K562 (cell line): Measurements from ENCODE around the gene C1orf50. TPM values are rescaled to one million over a fixed set of nuclear protein-coding genes. Genes with fewer than 3 reads are reported as not detected.

Source experiments
- ATAC-seq: fragments of 200-7000 bp; cut with Tn5 transposase; 3 replicates; pipeline ENCODE4 v1.9.1; 2020; ENCODE audit warnings: moderate library complexity
- BruUV-seq: library from RNA; stranded (reverse); fragments of 400-500 nt; replicated peaks from 2 replicates; lab custom pipeline; 2021; lab: Mats Ljungman, UMichigan
- CTCF ChIA-PET: fragments of 300-600 bp; formaldehyde crosslinking; extraction: SDS; loops from one replicate; lab custom pipeline; 2021; ENCODE audit warnings: low intra/inter-chr PET ratio; lab: Yijun Ruan, JAX
- POLR2A ChIA-PET: fragments of 300-600, 350-650 bp; sonication (Branson Sonifier 250); formaldehyde crosslinking; extraction: SDS; loops from one replicate; lab custom pipeline; 2021; ENCODE audit warnings: antibody characterized with exemption, inconsistent platforms; lab: Yijun Ruan, JAX
- DNase-seq, 4 experiments: peaks; one replicate each; pipeline versions ENCODE4 v3.0.0 to v3.0.0-alpha.2; 2011 to 2018; ENCODE audit warnings: low spot score in 3 of 4, mixed read lengths in 3 of 4; ENCODE audit errors: extremely low read depth in 1 of 4
- FAIRE-seq: peaks from 2 replicates; lab custom pipeline; 2011; peaks lifted over from hg19 to GRCh38; lab: Jason Lieb, UNC
- H2AFZ ChIP-seq: 2 replicates; pipeline ENCODE4 v1.6.0; 2011; ENCODE audit warnings: low read depth, low read length, control low read depth, inconsistent platforms
- H3K27ac ChIP-seq: fragments of 200-600 bp; 3 replicates; pipeline ENCODE4 v1.8.0; 2011; ENCODE audit warnings: low read depth, mild to moderate bottlenecking, control low read depth, inconsistent platforms, low read length, moderate library complexity, mixed read lengths; ENCODE audit errors: extremely low read depth
- H3K27me3 ChIP-seq, 2 experiments: fragments of 300-600 bp in 1 of 2; 2 replicates in 1 of 2; 3 replicates in 1 of 2; pipeline versions ENCODE4 v1.6.0 to v1.8.0; 2011; ENCODE audit warnings: inconsistent platforms in 2 of 2, low read length in 2 of 2, mild to moderate bottlenecking in 1 of 2, mixed read lengths in 1 of 2, moderate library complexity in 1 of 2; ENCODE audit not compliant: control insufficient read depth in 2 of 2, insufficient read depth in 2 of 2
- H3K36me3 ChIP-seq: fragments of 300-600 bp; 3 replicates; pipeline ENCODE4 v1.8.0; 2011; ENCODE audit warnings: mild to moderate bottlenecking, low read length, inconsistent platforms; ENCODE audit not compliant: control insufficient read depth, insufficient read depth
- H3K4me1 ChIP-seq, 2 experiments: fragments of 200-600 bp in 1 of 2; replicated peaks in 1 of 2; 2 replicates in 1 of 2; 3 replicates in 1 of 2; pipeline versions ENCODE4 v1.5.1 to v1.8.0; 2011; ENCODE audit warnings: inconsistent platforms in 2 of 2, low read length in 2 of 2, mild to moderate bottlenecking in 1 of 2, mixed read lengths in 1 of 2, moderate library complexity in 1 of 2; ENCODE audit not compliant: control insufficient read depth in 2 of 2, insufficient read depth in 2 of 2
- H3K4me2 ChIP-seq: 2 replicates; pipeline ENCODE4 v1.6.1; 2011; ENCODE audit warnings: low read length, control low read depth, inconsistent platforms, mixed read lengths; ENCODE audit not compliant: insufficient read depth
- H3K4me3 ChIP-seq: fragments of 200-600 bp; sonication (generic), shearing (Covaris generic); 2 replicates; pipeline ENCODE4 v1.5.1; 2016; ENCODE audit warnings: control low read depth, inconsistent platforms
- H3K79me2 ChIP-seq: fragments of 200-600 bp; 3 replicates; pipeline ENCODE4 v1.8.0; 2011; ENCODE audit warnings: low read length, inconsistent platforms; ENCODE audit not compliant: control insufficient read depth, insufficient read depth
- H3K9ac ChIP-seq, 2 experiments: 2 replicates each; pipeline versions ENCODE4 v1.6.0 to v1.6.1; 2011; ENCODE audit warnings: low read depth in 2 of 2, low read length in 2 of 2, control low read depth in 1 of 2, inconsistent platforms in 1 of 2, mild to moderate bottlenecking in 1 of 2, mixed read lengths in 1 of 2; ENCODE audit not compliant: insufficient read depth in 1 of 2
- H3K9me1 ChIP-seq: one replicate; pipeline ENCODE4 v1.6.0; 2011; ENCODE audit warnings: inconsistent platforms, mild to moderate bottlenecking, low read length, moderate library complexity; ENCODE audit not compliant: control insufficient read depth, insufficient read depth
- H3K9me3 ChIP-seq: replicated peaks from 2 replicates; pipeline ENCODE4 v1.5.1; 2011; ENCODE audit warnings: low read depth, low read length, inconsistent platforms; ENCODE audit not compliant: control insufficient read depth, insufficient read depth
- H4K20me1 ChIP-seq: replicated peaks from 2 replicates; pipeline ENCODE4 v1.6.1; 2011; ENCODE audit warnings: low read length, inconsistent platforms, mixed read lengths; ENCODE audit not compliant: control insufficient read depth, insufficient read depth
- C11orf30 ChIP-seq: fragments of 450-650 bp; IDR thresholded peaks from 2 replicates; pipeline ENCODE4 v1.6.1; 2016; ENCODE audit warnings: low read depth, mild to moderate bottlenecking
- SREBF2 ChIP-seq: sonication (generic); formaldehyde crosslinking; IDR thresholded peaks from 2 replicates; pipeline ENCODE4 v1.4.0; 2020; ENCODE audit warnings: mild to moderate bottlenecking, missing genetic modification reagents
- XRCC3 ChIP-seq: fragments of 450-650 bp; IDR thresholded peaks from 2 replicates; pipeline ENCODE4 v1.6.1; 2017; ENCODE audit warnings: mild to moderate bottlenecking, moderate library complexity
- ZSCAN32 ChIP-seq: fragments of 450-650 bp; formaldehyde crosslinking; IDR thresholded peaks from 2 replicates; pipeline ENCODE4 v1.4.0; 2020; ENCODE audit warnings: mild to moderate bottlenecking, moderate library complexity
- WGBS: fragments of 100-300 bp; shearing (Covaris generic); methylation state at CpG from one replicate; pipeline ENCODE4 v1.1.6; 2016; ENCODE audit warnings: low coverage, mixed read lengths; ENCODE audit not compliant: insufficient coverage; ENCODE audit errors: missing lambda C conversion rate; 5-methylcytosine and 5-hydroxymethylcytosine counted together
- in situ Hi-C: fragments of 300-500 bp; cut with MboI; formaldehyde crosslinking; loops from 4 replicates; pipeline ENCODE4 v1.15.0; 2018; ENCODE audit warnings: inconsistent platforms, mixed read lengths
- intact Hi-C: fragments of 100-400 bp; cut with micrococcal nuclease; formaldehyde crosslinking; loops from 2 replicates; pipeline ENCODE4 v1.14.2; 2022
- polyA plus RNA-seq, 8 experiments: library from polyadenylated mRNA; depleted of rRNA in 4 of 8; stranded (reverse) in 5 of 8; unstranded in 3 of 8; fragments of >200 nt; fragmentation: Nextera tagmentation in 2 of 8; fragmentation: Illumina TruSeq in 1 of 8; extraction: Ambion mirVana in 2 of 8; extraction: Trizol in 1 of 8; gene quantifications; 2 replicates each; pipeline versions ENCODE4 v1.2.1 to v1.2.3, GENCODE V29; 2011 to 2014; ENCODE audit warnings: inconsistent platforms in 1 of 8, missing spikeins in 1 of 8
- total RNA-seq, 7 experiments: library from RNA; depleted of rRNA in 6 of 7; stranded (reverse); fragments of >200 nt in 6 of 7; fragmentation: Illumina TruSeq in 2 of 7; extraction: Trizol in 2 of 7; gene quantifications; 2 replicates each; pipeline versions ENCODE4 v1.2.1 to v1.2.3, GENCODE V29; 2011 to 2021; ENCODE audit warnings: low replicate concordance in 1 of 7

The C1orf50 gene
- total and polyA plus RNA-seq, 9 of the 15 experiments (the other 6 are each of a cell fraction or from before 2014, with no cell fraction given): 0.55 to 13.9 (median 5.2) TPM

DNA sequence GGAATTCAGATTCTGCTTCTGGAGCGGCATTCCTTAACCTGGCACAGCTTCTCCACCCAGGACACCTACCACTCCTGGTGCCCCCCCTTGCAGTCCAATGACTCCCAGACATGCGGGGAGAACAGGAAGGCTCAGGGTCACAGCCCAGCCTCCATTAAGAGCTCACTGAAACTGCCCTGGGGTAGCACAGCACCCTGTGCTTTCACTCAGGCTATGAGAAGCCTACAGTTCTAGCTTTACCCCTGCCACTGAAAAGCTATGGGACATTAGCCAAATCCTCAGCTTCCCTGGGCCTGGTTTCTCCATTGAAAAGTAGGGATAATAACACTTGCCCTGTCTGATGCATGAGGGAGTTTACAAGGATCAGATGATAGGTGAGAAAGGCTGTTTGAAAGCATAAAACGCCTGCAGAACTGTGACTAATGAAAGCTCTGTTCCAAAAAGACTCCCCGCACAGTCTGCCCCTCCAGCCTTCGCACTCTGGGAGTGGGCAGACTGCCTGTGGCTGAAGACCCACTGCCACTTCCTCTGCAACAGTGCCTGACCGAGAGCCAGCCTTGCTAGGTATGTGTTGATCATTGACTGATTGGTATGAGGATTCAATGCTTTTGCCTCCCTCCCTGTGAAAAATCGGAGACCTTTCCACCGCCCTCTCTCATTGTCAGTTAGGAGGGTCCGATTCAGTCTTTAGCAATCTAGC lies 24.3 kb upstream of the C1orf50 start:
- 17% methylated on average over 9 of the region's 9 CpGs for WGBS
- Histone ChIP-seq H3K9ac (no peak overlapping the region), H2AFZ (no peak overlapping the region), H3K27ac (no peak overlapping the region), H3K4me1 (peaks cover 0 to 26% of the 10 kb centered on the region in 2 experiments; a peak in 2 of 5 replicates), H3K4me2 (no peak overlapping the region), H3K36me3 (peaks cover 22% of the 10 kb centered on the region; the same call in 2 of the 3 replicates), H3K79me2 (no peaks in the 10 kb centered on the region), H3K9me1 (peaks cover 8% of the 10 kb centered on the region), H4K20me1 (peaks cover 5% of the 10 kb centered on the region; the same call in 1 of the 2 replicates), H3K4me3 (no peak overlapping the region), H3K27me3 (peaks cover 4 to 29% of the 10 kb centered on the region in 2 experiments; a peak in 4 of 5 replicates), H3K9me3 (no peaks in the 10 kb centered on the region)
- FAIRE-seq (no peak), DNase-seq (no peak), ATAC-seq (no peak)
- CTCF ChIA-PET: no interaction called here
- intact Hi-C loops (no loop called here), in situ Hi-C loops (loop anchor here (10.0 to 25.0 kb wide), 2 partner anchors 155 to 398 kb away; no protein-coding TSS in a partner anchor)
- no TSS peak for BruUV-seq
- no peak for TF ChIP-seq XRCC3
- no peak for TF ChIP-seq SREBF2 (CRISPR knock-in tag)
- no peak for TF ChIP-seq C11orf30
- no peak for TF ChIP-seq ZSCAN32 (CRISPR knock-in tag)
- POLR2A ChIA-PET: interaction anchor here (0.8 to 1.7 kb wide), 2 partner anchors 9 to 24 kb away, joined by 5 to 6 read pairs; partner anchors contain the start of genes C1orf50 and P3H1
